KMS-11 (cell line): ENCODE measurements around the gene CPZ.

Source experiments
- H2AFZ ChIP-seq: fragments of 200-600 bp; sonication (generic); 2 replicates; pipeline ENCODE4 v1.6.1; 2016; ENCODE audit warnings: antibody characterized with exemption, mixed run types, low read depth
- H3K27ac ChIP-seq: fragments of 200-600 bp; sonication (generic); 2 replicates; pipeline ENCODE4 v1.6.1; 2016; ENCODE audit warnings: mild to moderate bottlenecking, mixed run types
- H3K27me3 ChIP-seq: fragments of 200-600 bp; sonication (generic); 2 replicates; pipeline ENCODE4 v1.6.1; 2017; ENCODE audit warnings: mild to moderate bottlenecking, low read depth, mixed run types, moderate library complexity; ENCODE audit not compliant: insufficient read depth
- H3K36me3 ChIP-seq: fragments of 200-600 bp; sonication (generic); 2 replicates; pipeline ENCODE4 v1.6.1; 2017; ENCODE audit warnings: mild to moderate bottlenecking, mixed run types; ENCODE audit not compliant: insufficient read depth
- H3K4me1 ChIP-seq: fragments of 200-600 bp; sonication (generic); 2 replicates; pipeline ENCODE4 v1.6.1; 2016; ENCODE audit warnings: mild to moderate bottlenecking, low read depth, mixed run types; ENCODE audit not compliant: poor library complexity, severe bottlenecking
- H3K4me2 ChIP-seq: fragments of 200-600 bp; sonication (generic); 2 replicates; pipeline ENCODE4 v1.7.0; 2016; ENCODE audit warnings: mild to moderate bottlenecking, mixed run types
- H3K4me3 ChIP-seq: fragments of 200-600 bp; sonication (generic); IDR thresholded peaks from 2 replicates; pipeline ENCODE4 v1.6.1; 2017; ENCODE audit warnings: low read depth, low read length, mixed read lengths; ENCODE audit not compliant: insufficient read depth
- H3K79me2 ChIP-seq: fragments of 200-600 bp; sonication (generic); 2 replicates; pipeline ENCODE4 v1.6.1; 2016; ENCODE audit warnings: low read depth, mixed run types; ENCODE audit not compliant: insufficient read depth
- H3K9ac ChIP-seq: fragments of 200-600 bp; sonication (generic); 2 replicates; pipeline ENCODE4 v1.6.1; 2016; ENCODE audit warnings: mild to moderate bottlenecking, mixed run types
- H4K20me1 ChIP-seq: fragments of 200-600 bp; sonication (generic); 2 replicates; pipeline ENCODE4 v1.6.1; 2016; ENCODE audit warnings: mild to moderate bottlenecking, mixed run types; ENCODE audit not compliant: insufficient read depth
- CTCF ChIP-seq: fragments of 200-600 bp; sonication (generic); conservative IDR thresholded peaks from 2 replicates; pipeline ENCODE4 v1.6.1; 2017; ENCODE audit warnings: low read depth, mild to moderate bottlenecking, antibody characterized with exemption, low read length, moderate library complexity, mixed read lengths

Gene CPZ

GRCh38 chr4:8597319-8597718 lies 4.8 kb downstream of the CPZ start:
- Histone ChIP-seq H3K27ac (no peak overlapping the region), H3K4me2 (no peak overlapping the region), H3K36me3 (no peaks in the 10 kb centered on the region), H3K9ac (no peak overlapping the region), H2AFZ (no peak overlapping the region), H3K4me3 (no peak overlapping the region), H3K27me3 (peaks cover 3% of the 10 kb centered on the region; the same call in 1 of the 2 replicates), H3K79me2 (no peaks in the 10 kb centered on the region), H4K20me1 (no peaks in the 10 kb centered on the region), H3K4me1 (no peaks in the 10 kb centered on the region)
- no peak for TF ChIP-seq CTCF

GRCh38 chr4:8597791-8598190 lies 5.2 kb downstream of the CPZ start:
- no peak overlapping the region for H3K4me3 ChIP-seq
- H3K4me1 ChIP-seq = no peaks in the 10 kb centered on the region
- no peak overlapping the region for H2AFZ ChIP-seq
- H4K20me1 ChIP-seq = no peaks in the 10 kb centered on the region
- H3K27me3 ChIP-seq = peaks cover 3% of the 10 kb centered on the region; the same call in 1 of the 2 replicates
- no peak overlapping the region for H3K27ac ChIP-seq
- H3K4me2 ChIP-seq = no peak overlapping the region
- no peak for TF ChIP-seq CTCF
- H3K79me2 ChIP-seq = no peaks in the 10 kb centered on the region
- H3K36me3 ChIP-seq = no peaks in the 10 kb centered on the region
- no peak overlapping the region for H3K9ac ChIP-seq

- H3K79me2 ChIP-seq = no peaks in the 10 kb centered on the region
- no peak overlapping the region for H3K4me3 ChIP-seq
- H3K27me3 ChIP-seq = no peaks in the 10 kb centered on the region; the same call in 1 of the 2 replicates
- H3K4me1 ChIP-seq = no peaks in the 10 kb centered on the region
- H3K27ac ChIP-seq = no peak overlapping the region
- TF ChIP-seq CTCF = no peak
- H3K9ac ChIP-seq = no peak overlapping the region
- H3K36me3 ChIP-seq = no peaks in the 10 kb centered on the region
- no peak overlapping the region for H3K4me2 ChIP-seq
- no peaks in the 10 kb centered on the region for H4K20me1 ChIP-seq
- H2AFZ ChIP-seq = no peak overlapping the region
These were observed 6.0 kb downstream of the CPZ start for GRCh38 chr4:8598391-8599090.

GRCh38 chr4:8599091-8599460 lies 6.5 kb downstream of the CPZ start:
- H3K9ac ChIP-seq = no peak overlapping the region
- no peak overlapping the region for H3K4me2 ChIP-seq

More at GRCh38 chr4:8599091-8599460, 6.5 kb downstream of the CPZ start:
- Histone ChIP-seq H3K4me1 (no peaks in the 10 kb centered on the region), H3K27ac (no peak overlapping the region), H3K36me3 (no peaks in the 10 kb centered on the region), H3K4me3 (no peak overlapping the region), H4K20me1 (no peaks in the 10 kb centered on the region), H3K27me3 (no peaks in the 10 kb centered on the region), H2AFZ (no peak overlapping the region), H3K79me2 (no peaks in the 10 kb centered on the region)
- no peak for TF ChIP-seq CTCF
